HG02798 (cell line): ENCODE data around the gene KRTAP4-11.
"Not testable (repeated sequence)": the region's sequence is repeated elsewhere in the genome, so short reads cannot be mapped to it uniquely, and the experiment has no call there.

Experiments used
- ATAC-seq: cut with Tn5 transposase; IDR thresholded peaks from one replicate; pipeline ENCODE4 v1.9.1; 2021; ENCODE audit warnings: mild to moderate bottlenecking; ENCODE audit not compliant: unreplicated experiment, poor library complexity

The KRTAP4-11 gene

GRCh38 chr17:41096055-41096454, 22.1 kb downstream of the KRTAP4-11 start:
- no peak for ATAC-seq

- ATAC-seq: not testable (repeated sequence)
Observed at GRCh38 chr17:41088760-41089352, 29.3 kb downstream of the KRTAP4-11 start.

GRCh38 chr17:41084100-41084856, 33.9 kb downstream of the KRTAP4-11 start, which contains the start of gene KRTAP4-7:
Gene KRTAP4-7, plus strand, starts transcription at chr17:41084150. Its CDS starts 57 bp downstream, at chr17:41084207.
- not testable (repeated sequence) for ATAC-seq

GRCh38 chr17:41083427-41083826, 34.7 kb downstream of the KRTAP4-11 start:
- not testable (repeated sequence) for ATAC-seq

GRCh38 chr17:41082626-41083025, 35.5 kb downstream of the KRTAP4-11 start:
- no peak for ATAC-seq

- no peak for ATAC-seq
Observed at GRCh38 chr17:41076788-41077187, 41.4 kb downstream of the KRTAP4-11 start.

- no peak for ATAC-seq
Observed at GRCh38 chr17:41073676-41074075, 44.5 kb downstream of the KRTAP4-11 start.

- ATAC-seq: no peak
Observed at GRCh38 chr17:41071606-41072360, 46.4 kb downstream of the KRTAP4-11 start.

DNA sequence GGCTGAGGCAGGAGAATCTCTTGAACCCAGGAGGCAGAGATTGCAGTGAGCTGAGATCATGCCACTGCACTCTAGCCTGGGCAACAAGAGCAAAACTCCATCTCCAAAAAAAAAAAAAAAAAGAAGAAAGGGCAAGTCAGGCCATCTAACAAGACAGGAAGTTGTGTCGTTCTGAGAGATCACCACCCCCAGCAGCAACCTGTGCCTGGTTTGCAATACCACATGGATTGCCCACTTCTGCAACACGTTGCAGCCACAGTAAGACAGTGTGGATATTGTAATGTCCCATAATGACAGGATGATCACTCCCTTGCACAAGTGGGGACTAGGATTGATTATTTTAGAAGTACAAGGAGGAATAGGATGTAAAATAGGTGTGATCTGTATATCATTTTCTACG, 49.1 kb downstream of the KRTAP4-11 start:
- ATAC-seq: no peak

- no peak for ATAC-seq
Observed at GRCh38 chr17:41067281-41067680, 50.9 kb downstream of the KRTAP4-11 start.
